ENCODE data around the gene RADIL. TPM values are rescaled to one million over a fixed set of nuclear protein-coding genes. Genes with fewer than 3 reads are reported as not detected.

Gene RADIL
- total and polyA plus RNA-seq, 9 of the 15 experiments (the other 6 are each of a cell fraction or from before 2014, with no cell fraction given), result 0.06 to 8.1 (median 1.9) TPM; not detected in 1

- TF ChIP-seq NR4A1 (CRISPR knock-in tag; IDR thresholded peaks at IDR 0.05) (no peak), NR4A1 (tag; IDR thresholded peaks at IDR 0.05) (no peak), CREB1 (IDR thresholded peaks at IDR 0.05) (peak; percentile 88), CREB1 (CRISPR knock-in tag; IDR thresholded peaks at IDR 0.05) (peak; percentile 88), TEAD1 (CRISPR knock-in tag; IDR thresholded peaks at IDR 0.05) (peak in 1 of 2 experiments; percentile 36; a peak in 1 of 4 replicates), SMAD4 (CRISPR knock-in tag; conservative IDR thresholded peaks at IDR 0.05) (no peak; the same call in 1 of the 2 replicates), CHD7 (IDR thresholded peaks at IDR 0.05; ENCODE audit: low read depth, low read length) (no peak), CSDE1 (IDR thresholded peaks at IDR 0.05) (no peak), MTF1 (CRISPR knock-in tag; IDR thresholded peaks at IDR 0.05; ENCODE audit: borderline replicate concordance) (no peak), DNMT1 (IDR thresholded peaks at IDR 0.05) (no peak), MEIS2 (IDR thresholded peaks at IDR 0.05; ENCODE audit: partially characterized antibody) (no peak), HSF4 (CRISPR knock-in tag; IDR thresholded peaks at IDR 0.05; ENCODE audit: borderline replicate concordance) (no peak), SRSF1 (IDR thresholded peaks at IDR 0.05; ENCODE audit: low read depth, low read length) (no peak), ZNF146 (CRISPR knock-in tag; IDR thresholded peaks at IDR 0.05; ENCODE audit: unreplicated experiment) (no peak), HEY1 (CRISPR knock-in tag; IDR thresholded peaks at IDR 0.05; ENCODE audit: borderline replicate concordance) (no peak), GMEB1 (CRISPR knock-in tag; IDR thresholded peaks at IDR 0.05) (peak; percentile 94), CBX1 (IDR thresholded peaks at IDR 0.05; ENCODE audit: low read depth) (peak; percentile 98)
Observed at GRCh38 chr7:4775250-4775847, 108.2 kb downstream of the RADIL start, which contains the start of gene AP5Z1 (continued).
